ENCODE data around the gene WDFY1.

- no peak for TF ChIP-seq CTCF (IDR thresholded peaks at IDR 0.05; ENCODE audit: low read depth, low read length, poor library complexity, severe bottlenecking)
- no peak for TF ChIP-seq EZH2phosphoT487 (IDR thresholded peaks at IDR 0.05; ENCODE audit: borderline replicate concordance, low read length)
Observed at GRCh38 chr2:223837287-223838061, 107.7 kb downstream of the WDFY1 start, which contains the start of gene AP1S3.
